Dendritic cell treated with granulocyte-macrophage colony-stimulating factor and Interleukin-4, amounts not matched to agents 40 ng/mL and 50 ng/mL, for 4 days (primary cell): ENCODE results near the gene BIRC7.

ENCODE experiments used
- H3K27ac Mint-ChIP-seq: one replicate; pipeline ENCODE4 v1.8.0; 2022; ENCODE audit warnings: mild to moderate bottlenecking, mixed read lengths
- H3K27me3 Mint-ChIP-seq: one replicate; pipeline ENCODE4 v1.8.0; 2022; ENCODE audit warnings: mild to moderate bottlenecking, mixed read lengths
- H3K36me3 Mint-ChIP-seq: one replicate; pipeline ENCODE4 v1.8.0; 2022; ENCODE audit warnings: low read depth, mixed read lengths
- H3K4me1 Mint-ChIP-seq: one replicate; pipeline ENCODE4 v1.8.0; 2022; ENCODE audit warnings: low read depth, mixed read lengths
- H3K4me3 Mint-ChIP-seq: one replicate; pipeline ENCODE4 v1.8.0; 2022; ENCODE audit warnings: mild to moderate bottlenecking, moderate library complexity, mixed read lengths
- H3K9me3 Mint-ChIP-seq: one replicate; pipeline ENCODE4 v1.8.0; 2022; ENCODE audit warnings: mixed read lengths
- intact Hi-C: fragments of 100-400 bp; cut with micrococcal nuclease; formaldehyde crosslinking; loops from one replicate; pipeline ENCODE4 v1.15.0; 2022

The BIRC7 gene

GRCh38 chr20:63275825-63276224, 40.1 kb downstream of the BIRC7 start:
- Mint-ChIP-seq H3K9me3 (no peaks in the 10 kb centered on the region), H3K36me3 (peaks cover 71% of the 10 kb centered on the region), H3K27me3 (peaks cover 3% of the 10 kb centered on the region), H3K27ac (no peak overlapping the region), H3K4me3 (no peak overlapping the region), H3K4me1 (peaks cover 26% of the 10 kb centered on the region)
- intact Hi-C loops: no loop called here

- H3K4me3 Mint-ChIP-seq: no peak overlapping the region
- H3K36me3 Mint-ChIP-seq: peaks cover 82% of the 10 kb centered on the region
- peaks cover 21% of the 10 kb centered on the region for H3K4me1 Mint-ChIP-seq
- no peak overlapping the region for H3K27ac Mint-ChIP-seq
- intact Hi-C loops: no loop called here
- peaks cover under 1% of the 10 kb centered on the region for H3K27me3 Mint-ChIP-seq
- H3K9me3 Mint-ChIP-seq: no peaks in the 10 kb centered on the region
These were observed 41.3 kb downstream of the BIRC7 start for GRCh38 chr20:63276956-63277355.

- no peak overlapping the region for H3K27ac Mint-ChIP-seq
- no peaks in the 10 kb centered on the region for H3K9me3 Mint-ChIP-seq
- peaks cover 19% of the 10 kb centered on the region for H3K4me1 Mint-ChIP-seq
- no peak overlapping the region for H3K4me3 Mint-ChIP-seq
- H3K27me3 Mint-ChIP-seq: no peaks in the 10 kb centered on the region
- intact Hi-C loops: no loop called here
- H3K36me3 Mint-ChIP-seq: peaks cover 84% of the 10 kb centered on the region
These were observed 42.0 kb downstream of the BIRC7 start for GRCh38 chr20:63277466-63278272.

- H3K4me1 Mint-ChIP-seq: peaks cover 16% of the 10 kb centered on the region
- peaks cover 87% of the 10 kb centered on the region for H3K36me3 Mint-ChIP-seq
- no peaks in the 10 kb centered on the region for H3K9me3 Mint-ChIP-seq
- intact Hi-C loops: no loop called here
- no peak overlapping the region for H3K4me3 Mint-ChIP-seq
- no peak overlapping the region for H3K27ac Mint-ChIP-seq
- no peaks in the 10 kb centered on the region for H3K27me3 Mint-ChIP-seq
These were observed 43.0 kb downstream of the BIRC7 start for GRCh38 chr20:63278661-63279060.

- Mint-ChIP-seq H3K9me3 (no peaks in the 10 kb centered on the region), H3K27ac (no peak overlapping the region), H3K36me3 (peaks cover 99% of the 10 kb centered on the region), H3K4me3 (no peak overlapping the region), H3K27me3 (no peaks in the 10 kb centered on the region), H3K4me1 (peaks cover 3% of the 10 kb centered on the region)
- intact Hi-C loops: no loop called here
These were observed 44.2 kb downstream of the BIRC7 start for GRCh38 chr20:63279931-63280330.

- H3K27ac Mint-ChIP-seq: no peak overlapping the region
- H3K4me3 Mint-ChIP-seq: no peak overlapping the region
- H3K9me3 Mint-ChIP-seq: no peaks in the 10 kb centered on the region
- H3K4me1 Mint-ChIP-seq: no peaks in the 10 kb centered on the region
- intact Hi-C loops: no loop called here
- peaks cover 100% of the 10 kb centered on the region for H3K36me3 Mint-ChIP-seq
- H3K27me3 Mint-ChIP-seq: no peaks in the 10 kb centered on the region
These were observed 44.7 kb downstream of the BIRC7 start for GRCh38 chr20:63280371-63280770.

- no peak overlapping the region for H3K27ac Mint-ChIP-seq
- H3K4me1 Mint-ChIP-seq: no peaks in the 10 kb centered on the region
- H3K36me3 Mint-ChIP-seq: peaks cover 100% of the 10 kb centered on the region
- H3K27me3 Mint-ChIP-seq: no peaks in the 10 kb centered on the region
- no peak overlapping the region for H3K4me3 Mint-ChIP-seq
- no peaks in the 10 kb centered on the region for H3K9me3 Mint-ChIP-seq
- intact Hi-C loops: no loop called here
These were observed 45.3 kb downstream of the BIRC7 start for GRCh38 chr20:63280929-63281545.

GRCh38 chr20:63281742-63282665, 46.3 kb downstream of the BIRC7 start:
- H3K36me3 Mint-ChIP-seq: peaks cover 100% of the 10 kb centered on the region
- H3K4me1 Mint-ChIP-seq: no peaks in the 10 kb centered on the region

GRCh38 chr20:63282946-63283345, 47.2 kb downstream of the BIRC7 start:
- intact Hi-C loops: no loop called here
- Mint-ChIP-seq H3K9me3 (no peaks in the 10 kb centered on the region), H3K27ac (no peak overlapping the region), H3K36me3 (peaks cover 100% of the 10 kb centered on the region), H3K27me3 (no peaks in the 10 kb centered on the region), H3K4me3 (no peak overlapping the region), H3K4me1 (no peaks in the 10 kb centered on the region)

More at GRCh38 chr20:63281742-63282665, 46.3 kb downstream of the BIRC7 start:
- no peak overlapping the region for H3K27ac Mint-ChIP-seq
- H3K27me3 Mint-ChIP-seq: no peaks in the 10 kb centered on the region
- intact Hi-C loops: no loop called here
- no peak overlapping the region for H3K4me3 Mint-ChIP-seq
- no peaks in the 10 kb centered on the region for H3K9me3 Mint-ChIP-seq

GRCh38 chr20:63283397-63284082, 47.8 kb downstream of the BIRC7 start:
- intact Hi-C loops: no loop called here
- Mint-ChIP-seq H3K36me3 (peaks cover 100% of the 10 kb centered on the region), H3K27ac (peak overlapping the region; percentile 56), H3K9me3 (no peaks in the 10 kb centered on the region), H3K4me1 (no peaks in the 10 kb centered on the region), H3K27me3 (no peaks in the 10 kb centered on the region), H3K4me3 (no peak overlapping the region)

- H3K36me3 Mint-ChIP-seq: peaks cover 100% of the 10 kb centered on the region
These were observed 48.4 kb downstream of the BIRC7 start for GRCh38 chr20:63284083-63284440.

GRCh38 chr20:63284544-63284949, 48.8 kb downstream of the BIRC7 start:
- Mint-ChIP-seq H3K4me3 (peak overlapping the region; percentile 41), H3K36me3 (peaks cover 100% of the 10 kb centered on the region), H3K4me1 (no peaks in the 10 kb centered on the region), H3K27ac (peak overlapping the region; percentile 56), H3K27me3 (no peaks in the 10 kb centered on the region), H3K9me3 (no peaks in the 10 kb centered on the region)
- intact Hi-C loops: no loop called here

More at GRCh38 chr20:63284083-63284440, 48.4 kb downstream of the BIRC7 start:
- no peaks in the 10 kb centered on the region for H3K27me3 Mint-ChIP-seq
- no peaks in the 10 kb centered on the region for H3K9me3 Mint-ChIP-seq
- no peak overlapping the region for H3K4me3 Mint-ChIP-seq
- H3K4me1 Mint-ChIP-seq: no peaks in the 10 kb centered on the region
- H3K27ac Mint-ChIP-seq: peak overlapping the region; percentile 56
- intact Hi-C loops: no loop called here

- peak overlapping the region; percentile 56 for H3K27ac Mint-ChIP-seq
- intact Hi-C loops: no loop called here
- H3K36me3 Mint-ChIP-seq: peaks cover 97% of the 10 kb centered on the region
- H3K27me3 Mint-ChIP-seq: no peaks in the 10 kb centered on the region
- H3K4me3 Mint-ChIP-seq: peak overlapping the region; percentile 27
- H3K9me3 Mint-ChIP-seq: no peaks in the 10 kb centered on the region
- H3K4me1 Mint-ChIP-seq: no peaks in the 10 kb centered on the region
These were observed 49.3 kb downstream of the BIRC7 start for GRCh38 chr20:63284981-63285524.
